HepG2 (cell line): Measurements from ENCODE around the gene VKORC1. TPM values are rescaled to one million over a fixed set of nuclear protein-coding genes. Genes with fewer than 3 reads are reported as not detected.

Experiments
- AKAP8 ChIP-seq: sonication (generic); formaldehyde crosslinking; IDR thresholded peaks from 2 replicates; pipeline ENCODE4 v1.5.1; 2020; ENCODE audit warnings: mild to moderate bottlenecking, missing genetic modification reagents
- ARID4A ChIP-seq: sonication (generic); formaldehyde crosslinking; IDR thresholded peaks from 2 replicates; pipeline ENCODE4 v1.5.0; 2020; ENCODE audit warnings: mild to moderate bottlenecking, missing genetic modification reagents, borderline replicate concordance
- HOXD1 ChIP-seq: sonication (generic); formaldehyde crosslinking; IDR thresholded peaks from 2 replicates; pipeline ENCODE4 v1.5.0; 2020; ENCODE audit warnings: missing genetic modification reagents
- MIER3 ChIP-seq: IDR thresholded peaks from 2 replicates; pipeline ENCODE4 v1.6.1; 2016; ENCODE audit warnings: missing compliant biosample characterization, borderline replicate concordance
- RFX3 ChIP-seq: IDR thresholded peaks from 2 replicates; pipeline ENCODE4 v1.6.1; 2016; ENCODE audit warnings: missing biosample characterization, missing genetic modification reagents
- RFXAP ChIP-seq: sonication (generic); formaldehyde crosslinking; IDR thresholded peaks from 2 replicates; pipeline ENCODE4 v1.4.0; 2020; ENCODE audit warnings: missing genetic modification reagents, borderline replicate concordance
- SATB2 ChIP-seq: sonication (generic); formaldehyde crosslinking; IDR thresholded peaks from 2 replicates; pipeline ENCODE4 v1.5.0; 2020; ENCODE audit warnings: missing genetic modification reagents
- TCF7L2 ChIP-seq: IDR thresholded peaks from 2 replicates; pipeline ENCODE4 v1.6.1; 2011; ENCODE audit warnings: mild to moderate bottlenecking, low read depth, low read length, moderate library complexity
- ZNF253 ChIP-seq: sonication (generic); formaldehyde crosslinking; IDR thresholded peaks from 2 replicates; pipeline ENCODE4 v1.8.0; 2022; ENCODE audit warnings: mild to moderate bottlenecking, missing genetic modification reagents, borderline replicate concordance
- ZNF652 ChIP-seq: IDR thresholded peaks from 2 replicates; pipeline ENCODE4 v1.6.1; 2016; ENCODE audit warnings: low read depth, borderline replicate concordance
- ZNF678 ChIP-seq: sonication (generic); formaldehyde crosslinking; IDR thresholded peaks from 2 replicates; pipeline ENCODE4 v1.4.0; 2020; ENCODE audit warnings: mild to moderate bottlenecking, missing genetic modification reagents
- ZNF713 ChIP-seq: sonication (generic); formaldehyde crosslinking; IDR thresholded peaks from 2 replicates; pipeline ENCODE4 v1.4.0; 2020; ENCODE audit warnings: mild to moderate bottlenecking, missing genetic modification reagents
- ZNF746 ChIP-seq: sonication (generic); formaldehyde crosslinking; IDR thresholded peaks from 2 replicates; pipeline ENCODE4 v1.8.0; 2022; ENCODE audit warnings: mild to moderate bottlenecking, missing genetic modification reagents
- ZNF777 ChIP-seq: sonication (generic); formaldehyde crosslinking; IDR thresholded peaks from 2 replicates; pipeline ENCODE4 v1.4.0; 2020; ENCODE audit warnings: missing genetic modification reagents
- ZXDC ChIP-seq: sonication (generic); formaldehyde crosslinking; IDR thresholded peaks from 2 replicates; pipeline ENCODE4 v1.5.0; 2020; ENCODE audit warnings: mild to moderate bottlenecking, missing genetic modification reagents
- polyA plus RNA-seq, 8 experiments: library from polyadenylated mRNA; depleted of rRNA in 3 of 8; stranded (reverse) in 7 of 8; unstranded in 1 of 8; fragments of >200 nt; fragmentation: Illumina TruSeq in 4 of 8; extraction: Trizol in 4 of 8; gene quantifications; 2 replicates each; pipeline versions ENCODE4 v1.2.1 to v1.2.3, GENCODE V29; 2011 to 2016; ENCODE audit warnings: low read depth in 4 of 8, missing spikeins in 1 of 8, mixed read lengths in 1 of 8; ENCODE audit not compliant: insufficient read depth in 1 of 8
- total RNA-seq, 5 experiments: library from RNA; depleted of rRNA; stranded (reverse); fragments of >200 nt; fragmentation: Illumina TruSeq; extraction: Trizol; gene quantifications; 2 replicates each; pipeline ENCODE4 v1.2.3, GENCODE V29; 2016; ENCODE audit warnings: low read depth in 1 of 5
- TF ChIP-seq, protein P1 (sequence below): sonication (generic); formaldehyde crosslinking; IDR thresholded peaks from 2 replicates; pipeline ENCODE4 v1.4.0; 2020; ENCODE audit warnings: missing genetic modification reagents, mild to moderate bottlenecking, borderline replicate concordance
- TF ChIP-seq, protein P2 (sequence below): sonication (generic); formaldehyde crosslinking; conservative IDR thresholded peaks from 2 replicates; pipeline ENCODE4 v1.8.1; 2023; ENCODE audit warnings: missing genetic modification reagents

The VKORC1 gene
- total and polyA plus RNA-seq, 2 of the 13 experiments (the other 11 are each of a cell fraction or from before 2014, with no cell fraction given), result 141 to 615 TPM

DNA sequence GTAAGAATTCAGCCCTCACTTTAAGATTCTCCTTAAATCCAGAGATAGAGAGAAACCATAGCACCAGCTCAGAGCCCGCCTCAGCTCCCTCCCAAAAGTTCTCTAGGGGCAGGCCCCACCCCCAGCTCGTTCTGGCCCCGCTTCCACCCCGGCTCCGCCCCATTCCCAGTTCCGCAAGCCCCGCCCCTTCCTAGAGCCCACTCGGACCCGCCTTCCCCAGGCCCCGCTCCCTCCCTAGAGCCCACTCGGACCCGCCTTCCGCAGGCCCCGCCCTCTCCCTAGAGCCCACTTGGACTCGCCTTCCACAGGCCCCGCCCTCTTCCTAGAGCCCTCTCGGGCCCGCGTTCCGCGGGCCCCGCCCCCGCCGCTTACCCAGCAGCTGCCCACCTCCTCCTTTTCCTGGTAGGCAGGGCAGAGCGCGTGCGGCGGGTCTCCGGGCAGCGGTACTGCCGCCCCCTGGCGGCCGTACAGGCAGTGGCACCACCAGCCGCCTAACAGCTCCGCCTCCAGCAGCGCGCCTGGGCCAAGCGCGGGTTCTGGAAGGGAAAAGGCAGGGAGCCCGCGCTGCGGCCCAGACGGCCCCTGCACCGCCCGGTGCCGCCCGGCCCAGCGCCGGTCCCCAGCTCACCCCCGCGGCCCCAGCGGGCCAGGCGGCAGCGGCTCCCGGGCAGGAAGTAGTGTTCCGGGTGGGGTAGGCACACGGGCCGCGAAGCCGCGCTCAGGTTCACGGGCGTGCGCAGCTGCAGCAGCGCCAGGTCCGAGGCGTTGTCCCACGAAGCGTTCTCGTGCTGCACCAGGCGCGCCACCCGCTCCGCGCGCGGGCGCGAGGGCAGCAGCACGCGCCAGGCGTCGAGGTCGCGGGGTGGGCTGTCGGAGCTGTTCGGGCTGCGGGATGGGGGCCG, 47.8 kb upstream of the VKORC1 start (continued):
- TF ChIP-seq ZNF678 (CRISPR knock-in tag) (no peak), ZNF777 (CRISPR knock-in tag) (peak; percentile 52), TCF7L2 (no peak), AKAP8 (peak; percentile 58; the same call in 1 of the 2 replicates), ZNF713 (no peak), RFXAP (peak; percentile 47; the same call in 1 of the 2 replicates), MIER3 (CRISPR knock-in tag) (peak; percentile 87; the same call in 1 of the 2 replicates), ZNF746 (CRISPR knock-in tag) (no peak), ZXDC (CRISPR knock-in tag) (no peak), HOXD1 (CRISPR knock-in tag) (peak; percentile 76), RFX3 (CRISPR knock-in tag) (no peak), ZNF253 (CRISPR knock-in tag) (no peak), ARID4A (CRISPR knock-in tag) (peak; percentile 64; the same call in 1 of the 2 replicates), ZNF652 (CRISPR knock-in tag) (peak; percentile 44; the same call in 1 of the 2 replicates), SATB2 (CRISPR knock-in tag) (no peak)
- TF ChIP-seq, protein P1, sequence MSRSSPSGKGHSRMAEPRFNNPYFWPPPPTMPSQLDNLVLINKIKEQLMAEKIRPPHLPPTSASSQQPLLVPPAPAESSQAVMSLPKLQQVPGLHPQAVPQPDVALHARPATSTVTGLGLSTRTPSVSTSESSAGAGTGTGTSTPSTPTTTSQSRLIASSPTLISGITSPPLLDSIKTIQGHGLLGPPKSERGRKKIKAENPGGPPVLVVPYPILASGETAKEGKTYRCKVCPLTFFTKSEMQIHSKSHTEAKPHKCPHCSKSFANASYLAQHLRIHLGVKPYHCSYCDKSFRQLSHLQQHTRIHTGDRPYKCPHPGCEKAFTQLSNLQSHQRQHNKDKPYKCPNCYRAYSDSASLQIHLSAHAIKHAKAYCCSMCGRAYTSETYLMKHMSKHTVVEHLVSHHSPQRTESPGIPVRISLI (CRISPR knock-in tag), result no peak
- TF ChIP-seq, protein P2, sequence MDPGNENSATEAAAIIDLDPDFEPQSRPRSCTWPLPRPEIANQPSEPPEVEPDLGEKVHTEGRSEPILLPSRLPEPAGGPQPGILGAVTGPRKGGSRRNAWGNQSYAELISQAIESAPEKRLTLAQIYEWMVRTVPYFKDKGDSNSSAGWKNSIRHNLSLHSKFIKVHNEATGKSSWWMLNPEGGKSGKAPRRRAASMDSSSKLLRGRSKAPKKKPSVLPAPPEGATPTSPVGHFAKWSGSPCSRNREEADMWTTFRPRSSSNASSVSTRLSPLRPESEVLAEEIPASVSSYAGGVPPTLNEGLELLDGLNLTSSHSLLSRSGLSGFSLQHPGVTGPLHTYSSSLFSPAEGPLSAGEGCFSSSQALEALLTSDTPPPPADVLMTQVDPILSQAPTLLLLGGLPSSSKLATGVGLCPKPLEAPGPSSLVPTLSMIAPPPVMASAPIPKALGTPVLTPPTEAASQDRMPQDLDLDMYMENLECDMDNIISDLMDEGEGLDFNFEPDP, result no peak
